ENCODE results near the gene CLGN. TPM values are rescaled to one million over a fixed set of nuclear protein-coding genes. Genes with fewer than 3 reads are reported as not detected.
"Not testable (repeated sequence)": the region's sequence is repeated elsewhere in the genome, so short reads cannot be mapped to it uniquely, and the experiment has no call there.

The CLGN gene
- total and polyA plus RNA-seq, 2 of the 13 experiments (the other 11 are each of a cell fraction or from before 2014, with no cell fraction given), result 7.2 to 17.0 TPM

- 40% methylated on average over 4 of the region's 4 CpGs for WGBS (ENCODE audit: low lambda C conversion rate)
- POLR2A ChIA-PET; DNase-seq (ENCODE audit: low spot score); H3K4me2 ChIP-seq (ENCODE audit: low read depth, low read length); H3K27ac ChIP-seq (ENCODE audit: extremely low read length, insufficient read depth, low read length); H3K9me3 ChIP-seq (ENCODE audit: low read length); ATAC-seq; CTCF ChIA-PET (ENCODE audit: low intra/inter-chr PET ratio, low total read pairs); H3K4me1 ChIP-seq (ENCODE audit: insufficient read depth, low read length); BruUV-seq (replicated peaks); H3K27me3 ChIP-seq (ENCODE audit: control insufficient read depth in 1 of 2, insufficient read depth in 2 of 2, low read length in 2 of 2); H4K20me1 ChIP-seq (ENCODE audit: insufficient read depth, low read length); FAIRE-seq; H3K9ac ChIP-seq (ENCODE audit: insufficient read depth, low read depth, low read length); in situ Hi-C loops (cut with HindIII; ENCODE audit: extremely low pct_ligation_motif_present, low pct_unique_long_range_greater_than_20kb); H2AFZ ChIP-seq (ENCODE audit: low read length); H3K4me3 ChIP-seq (replicated peaks in 1 of 3; ENCODE audit: insufficient read depth in 1 of 3, low read depth in 2 of 3, low read length in 3 of 3); H3K79me2 ChIP-seq (ENCODE audit: insufficient read depth, low read length); H3K36me3 ChIP-seq (replicated peaks in 1 of 2; ENCODE audit: control insufficient read depth in 1 of 2, insufficient read depth in 2 of 2, low read length in 2 of 2): not testable (repeated sequence)
- intact Hi-C loops (cut with micrococcal nuclease; ENCODE audit: unreplicated experiment), result loop anchor here (10.0 kb wide), 1 partner anchor 990 kb away; no protein-coding TSS in a partner anchor
Measured at GRCh38 chr4:140444347-140444746, 16.9 kb upstream of the CLGN start.

DNA sequence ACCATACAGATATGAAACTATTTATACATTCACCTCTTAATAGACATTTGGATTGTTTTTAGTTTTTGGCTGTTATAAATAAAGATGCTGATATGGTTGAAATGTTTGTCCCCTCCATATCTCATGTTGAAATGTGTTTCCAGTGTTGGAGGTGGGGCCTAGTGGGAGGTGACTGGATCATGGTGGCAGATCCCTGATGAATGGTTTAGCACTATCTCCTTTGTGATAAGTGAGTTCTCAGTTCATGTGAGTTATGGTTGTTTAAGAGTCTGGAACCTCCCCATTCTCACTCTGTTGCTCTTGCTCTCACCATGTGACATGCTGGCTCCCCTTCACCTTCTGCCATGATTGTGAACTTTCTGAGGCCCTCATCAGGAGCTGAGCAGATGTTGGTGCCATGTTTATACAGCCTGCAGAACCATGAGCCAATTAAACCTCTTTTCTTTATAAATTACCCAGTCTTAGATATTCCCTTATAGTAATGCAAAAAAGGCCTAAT is 12.2 kb upstream of the CLGN start:
- Histone ChIP-seq H3K36me3 (replicated peaks in 1 of 2; ENCODE audit: control insufficient read depth in 1 of 2, insufficient read depth in 2 of 2, low read length in 2 of 2) (no peaks in the 10 kb centered on the region), H4K20me1 (ENCODE audit: insufficient read depth, low read length) (no peaks in the 10 kb centered on the region), H3K4me1 (ENCODE audit: insufficient read depth, low read length) (no peaks in the 10 kb centered on the region), H2AFZ (ENCODE audit: low read length) (no peak overlapping the region), H3K27ac (ENCODE audit: extremely low read length, insufficient read depth, low read length) (no peak overlapping the region), H3K9me3 (ENCODE audit: low read length) (no peaks in the 10 kb centered on the region), H3K4me3 (replicated peaks in 1 of 3; ENCODE audit: insufficient read depth in 1 of 3, low read depth in 2 of 3, low read length in 3 of 3) (no peak overlapping the region), H3K9ac (ENCODE audit: insufficient read depth, low read depth, low read length) (no peak overlapping the region), H3K4me2 (ENCODE audit: low read depth, low read length) (no peak overlapping the region), H3K27me3 (ENCODE audit: control insufficient read depth in 1 of 2, insufficient read depth in 2 of 2, low read length in 2 of 2) (0 out of 5 replicates have a peak, but pooled peaks cover 0 to 2% of the 10 kb centered on the region in 2 experiments), H3K79me2 (ENCODE audit: insufficient read depth, low read length) (no peaks in the 10 kb centered on the region)
- no peak for FAIRE-seq
- ChIA-PET POLR2A (no interaction called here), CTCF (ENCODE audit: low intra/inter-chr PET ratio, low total read pairs) (no interaction called here)
- BruUV-seq (replicated peaks), result no TSS peak
- no peak for DNase-seq (ENCODE audit: low spot score)
- ATAC-seq, result no peak
- intact Hi-C loops (cut with micrococcal nuclease; ENCODE audit: unreplicated experiment), result loop anchor here (10.0 kb wide), 1 partner anchor 995 kb away; no protein-coding TSS in a partner anchor
- in situ Hi-C loops (cut with HindIII; ENCODE audit: extremely low pct_ligation_motif_present, low pct_unique_long_range_greater_than_20kb), result no loop called here
- no peak for TF ChIP-seq ELK4 (CRISPR knock-in tag; IDR thresholded peaks at IDR 0.05; ENCODE audit: borderline replicate concordance)
- no peak for TF ChIP-seq HNF1A (IDR thresholded peaks at IDR 0.05; ENCODE audit: low read depth)
- no peak for TF ChIP-seq HNF1A (CRISPR knock-in tag; IDR thresholded peaks at IDR 0.05; ENCODE audit: borderline replicate concordance)
- no peak for TF ChIP-seq GATA4 (IDR thresholded peaks at IDR 0.05; ENCODE audit: borderline replicate concordance, low read depth)
- TF ChIP-seq HNF4A (CRISPR knock-in tag; IDR thresholded peaks at IDR 0.05), result no peak
- no peak for TF ChIP-seq ZNF256 (CRISPR knock-in tag; conservative IDR thresholded peaks at IDR 0.05)
- no peak for TF ChIP-seq TCF7L2 (IDR thresholded peaks at IDR 0.05; ENCODE audit: low read depth, low read length)
- no peak for TF ChIP-seq ZBTB34 (CRISPR knock-in tag; IDR thresholded peaks at IDR 0.05)
- TF ChIP-seq FOXK1 (CRISPR knock-in tag; IDR thresholded peaks at IDR 0.05; ENCODE audit: borderline replicate concordance, low read depth), result no peak
- TF ChIP-seq ZNF839 (CRISPR knock-in tag; IDR thresholded peaks at IDR 0.05; ENCODE audit: borderline replicate concordance), result no peak
- TF ChIP-seq ZBTB38 (CRISPR knock-in tag; IDR thresholded peaks at IDR 0.05), result no peak
- no peak for TF ChIP-seq HCFC1 (IDR thresholded peaks at IDR 0.05; ENCODE audit: low read depth, low read length)
- no peak for TF ChIP-seq SIX1 (CRISPR knock-in tag; IDR thresholded peaks at IDR 0.05; ENCODE audit: borderline replicate concordance)
